Measurements from ENCODE around the gene HDGFL2. TPM values are rescaled to one million over a fixed set of nuclear protein-coding genes. Genes with fewer than 3 reads are reported as not detected.

The HDGFL2 gene
- polyA plus RNA-seq, 1 donor from 2014 or later: 31.9 TPM

- Mint-ChIP-seq H3K27me3 (no peaks in the 10 kb centered on the region), H3K4me3 (no peak overlapping the region), H3K27ac (no peak overlapping the region), H3K9me3 (peaks cover 0 to 1% (median 0%) of the 10 kb centered on the region in 3 donors), H3K36me3 (peaks cover 5% of the 10 kb centered on the region), H3K4me1 (no peaks in the 10 kb centered on the region)
Measured at GRCh38 chr19:4506449-4507149, 34.5 kb downstream of the HDGFL2 start.

DNA sequence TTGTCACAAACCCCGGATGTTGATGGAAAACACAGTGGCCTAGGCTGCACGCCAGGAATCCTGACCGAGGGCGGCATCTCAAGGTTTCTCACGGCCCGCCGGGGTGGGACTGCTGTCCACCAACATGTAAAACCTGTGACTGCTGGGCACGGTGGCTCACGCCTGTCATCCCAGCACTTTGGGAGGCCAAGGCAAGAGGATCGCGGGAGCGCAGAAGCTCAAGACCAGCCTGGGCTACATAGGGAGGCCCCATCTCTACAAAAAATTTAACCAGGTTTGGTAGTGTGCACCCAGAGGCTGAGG, 35.0 kb downstream of the HDGFL2 start:
- H3K27me3 Mint-ChIP-seq: no peaks in the 10 kb centered on the region
- H3K27ac Mint-ChIP-seq: no peak overlapping the region
- H3K4me3 Mint-ChIP-seq: no peak overlapping the region
- no peaks in the 10 kb centered on the region for H3K4me1 Mint-ChIP-seq
- peaks cover 3% of the 10 kb centered on the region for H3K36me3 Mint-ChIP-seq
- peaks cover 0 to 1% (median 0%) of the 10 kb centered on the region in 3 donors for H3K9me3 Mint-ChIP-seq

- Mint-ChIP-seq H3K9me3 (peaks cover 0 to 1% (median 0%) of the 10 kb centered on the region in 3 donors), H3K4me3 (no peak overlapping the region), H3K27me3 (no peaks in the 10 kb centered on the region), H3K36me3 (peaks cover 2% of the 10 kb centered on the region), H3K27ac (no peak overlapping the region), H3K4me1 (no peaks in the 10 kb centered on the region)
Measured at GRCh38 chr19:4507804-4508203, 35.7 kb downstream of the HDGFL2 start.

DNA sequence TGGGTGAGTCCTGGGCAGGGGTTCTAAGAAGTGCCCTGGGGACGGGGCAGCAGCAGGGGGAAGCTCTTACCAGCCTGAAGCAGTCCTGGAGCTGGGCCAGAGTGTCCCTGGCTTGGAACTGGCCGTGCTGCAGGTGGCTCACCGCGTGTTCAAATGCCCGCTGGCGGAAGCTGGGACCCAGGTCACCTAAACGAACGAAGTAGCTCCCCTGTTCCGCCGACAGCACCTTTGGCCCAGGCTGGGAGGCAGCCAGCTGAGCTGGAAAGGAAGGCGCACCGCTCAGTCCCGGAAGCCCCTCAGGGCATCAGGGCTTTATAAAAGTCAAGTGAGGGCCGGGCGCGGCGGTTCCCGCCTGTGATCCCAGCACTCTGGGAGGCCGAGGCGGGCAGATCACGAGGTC, 36.6 kb downstream of the HDGFL2 start:
- H3K36me3 Mint-ChIP-seq: peaks cover 2% of the 10 kb centered on the region
- H3K27ac Mint-ChIP-seq: no peak overlapping the region
- H3K4me3 Mint-ChIP-seq: no peak overlapping the region
- H3K9me3 Mint-ChIP-seq: peaks cover 0 to 1% (median 0%) of the 10 kb centered on the region in 3 donors
- H3K27me3 Mint-ChIP-seq: no peaks in the 10 kb centered on the region
- no peaks in the 10 kb centered on the region for H3K4me1 Mint-ChIP-seq

DNA sequence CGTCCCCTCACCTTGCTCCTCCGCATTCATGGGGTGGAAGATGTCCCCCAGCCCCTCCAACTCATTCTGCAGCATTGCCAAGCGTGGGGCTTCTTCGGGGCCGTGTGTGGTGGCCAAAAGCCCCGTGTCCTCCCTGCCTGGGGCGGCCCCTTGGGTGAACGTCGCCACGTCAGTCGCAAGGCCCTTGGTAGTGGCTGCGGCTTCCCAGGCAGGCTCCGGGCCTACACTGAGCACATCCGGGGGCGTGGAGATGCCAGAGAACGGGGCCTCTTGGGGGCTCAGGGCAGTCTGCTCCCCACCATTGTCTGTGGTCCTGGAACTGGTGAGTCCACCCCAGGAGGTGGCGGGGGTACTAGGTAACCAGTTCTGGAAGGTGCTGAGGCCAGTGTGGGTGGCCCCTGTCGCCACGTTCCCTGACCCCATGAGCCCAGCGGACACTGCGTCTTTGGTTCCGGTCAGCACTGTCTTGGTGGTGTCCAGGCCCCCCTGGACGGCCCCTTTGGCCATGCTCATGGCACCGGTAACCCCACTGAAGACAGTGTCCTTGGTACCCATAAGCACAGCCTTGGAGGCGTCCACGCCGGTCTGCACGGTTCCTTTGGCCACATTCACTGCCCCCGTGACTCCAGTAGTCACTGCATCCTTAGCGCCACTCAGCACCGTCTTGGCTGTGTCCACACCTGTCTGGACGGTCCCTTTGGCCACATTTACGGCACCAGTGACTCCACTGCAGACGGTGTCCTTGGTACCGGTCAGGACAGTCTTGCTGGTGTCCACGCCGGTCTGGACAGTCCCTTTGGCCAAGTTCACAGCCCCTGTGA, 38.5 kb downstream of the HDGFL2 start:
- H3K27me3 Mint-ChIP-seq: no peaks in the 10 kb centered on the region
- no peaks in the 10 kb centered on the region for H3K4me1 Mint-ChIP-seq
- no peaks in the 10 kb centered on the region for H3K36me3 Mint-ChIP-seq
- H3K4me3 Mint-ChIP-seq: no peak overlapping the region
- H3K9me3 Mint-ChIP-seq: peaks cover 0 to 1% (median 0%) of the 10 kb centered on the region in 3 donors
- no peak overlapping the region for H3K27ac Mint-ChIP-seq

- Mint-ChIP-seq H3K27ac (no peak overlapping the region), H3K27me3 (no peaks in the 10 kb centered on the region), H3K4me1 (no peaks in the 10 kb centered on the region), H3K4me3 (no peak overlapping the region), H3K36me3 (no peaks in the 10 kb centered on the region), H3K9me3 (peaks cover 0 to 1% (median 0%) of the 10 kb centered on the region in 3 donors)
Measured at GRCh38 chr19:4511300-4512054, 39.4 kb downstream of the HDGFL2 start.

DNA sequence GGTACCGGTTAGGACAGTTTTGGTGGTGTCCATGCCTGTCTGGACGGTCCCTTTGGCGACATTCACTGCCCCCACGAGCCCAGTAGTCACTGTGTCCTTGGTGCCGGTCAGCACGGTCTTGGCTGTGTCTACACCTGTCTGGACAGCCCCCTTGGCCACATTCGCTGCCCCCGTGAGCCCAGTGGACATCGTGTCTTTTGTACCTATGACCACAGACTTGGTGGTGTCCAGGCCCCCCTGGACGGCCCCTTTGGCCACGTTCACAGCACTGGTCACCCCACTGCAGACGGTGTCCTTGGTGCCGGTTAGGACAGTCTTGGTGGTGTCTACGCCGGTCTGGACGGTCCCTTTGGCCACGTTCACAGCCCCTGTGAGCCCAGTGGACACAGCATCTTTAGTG, 40.0 kb downstream of the HDGFL2 start:
- no peak overlapping the region for H3K4me3 Mint-ChIP-seq
- no peak overlapping the region for H3K27ac Mint-ChIP-seq
- H3K27me3 Mint-ChIP-seq: no peaks in the 10 kb centered on the region
- no peaks in the 10 kb centered on the region for H3K36me3 Mint-ChIP-seq
- H3K9me3 Mint-ChIP-seq: peaks cover 0 to 1% (median 0%) of the 10 kb centered on the region in 3 donors
- no peaks in the 10 kb centered on the region for H3K4me1 Mint-ChIP-seq

- no peaks in the 10 kb centered on the region for H3K27me3 Mint-ChIP-seq
- H3K4me3 Mint-ChIP-seq: no peak overlapping the region
- H3K27ac Mint-ChIP-seq: no peak overlapping the region
- no peaks in the 10 kb centered on the region for H3K9me3 Mint-ChIP-seq
- no peaks in the 10 kb centered on the region for H3K36me3 Mint-ChIP-seq
- H3K4me1 Mint-ChIP-seq: no peaks in the 10 kb centered on the region
Measured at GRCh38 chr19:4513248-4513647, 41.2 kb downstream of the HDGFL2 start.

DNA sequence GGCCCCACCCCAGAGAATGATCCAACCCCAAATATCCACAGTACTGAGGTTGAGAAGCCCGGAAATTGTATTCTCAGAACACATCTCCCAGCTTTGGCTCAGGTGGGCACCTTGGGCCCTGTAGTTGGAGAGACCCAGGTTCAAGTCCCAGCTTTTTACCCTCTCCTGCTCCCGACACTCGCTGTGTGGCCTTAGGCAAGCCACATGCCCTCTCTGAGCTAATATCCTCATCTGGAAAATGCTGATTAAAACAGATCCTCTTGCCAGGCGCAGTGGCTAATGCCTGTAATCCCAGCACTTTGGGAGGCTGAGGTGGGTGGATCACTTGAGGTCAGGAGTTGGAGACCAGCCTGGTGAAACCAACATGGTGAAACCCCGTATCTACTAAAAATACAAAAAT, 43.6 kb downstream of the HDGFL2 start:
- no peaks in the 10 kb centered on the region for H3K36me3 Mint-ChIP-seq
- no peaks in the 10 kb centered on the region for H3K4me1 Mint-ChIP-seq
- H3K9me3 Mint-ChIP-seq: no peaks in the 10 kb centered on the region
- no peak overlapping the region for H3K4me3 Mint-ChIP-seq
- H3K27ac Mint-ChIP-seq: no peak overlapping the region
- no peaks in the 10 kb centered on the region for H3K27me3 Mint-ChIP-seq

GRCh38 chr19:4516199-4516938, 44.3 kb downstream of the HDGFL2 start:
- H3K9me3 Mint-ChIP-seq: no peaks in the 10 kb centered on the region
- H3K36me3 Mint-ChIP-seq: no peaks in the 10 kb centered on the region
- no peak overlapping the region for H3K27ac Mint-ChIP-seq
- peaks cover 3% of the 10 kb centered on the region for H3K27me3 Mint-ChIP-seq
- no peak overlapping the region for H3K4me3 Mint-ChIP-seq
- no peaks in the 10 kb centered on the region for H3K4me1 Mint-ChIP-seq

- no peaks in the 10 kb centered on the region for H3K9me3 Mint-ChIP-seq
- peaks cover 3% of the 10 kb centered on the region for H3K27me3 Mint-ChIP-seq
- H3K27ac Mint-ChIP-seq: no peak overlapping the region
- no peaks in the 10 kb centered on the region for H3K4me1 Mint-ChIP-seq
- no peak overlapping the region for H3K4me3 Mint-ChIP-seq
- no peaks in the 10 kb centered on the region for H3K36me3 Mint-ChIP-seq
Measured at GRCh38 chr19:4516939-4517300, 44.8 kb downstream of the HDGFL2 start.

- H3K4me3 Mint-ChIP-seq: no peak overlapping the region
- H3K9me3 Mint-ChIP-seq: no peaks in the 10 kb centered on the region
- no peaks in the 10 kb centered on the region for H3K4me1 Mint-ChIP-seq
- H3K36me3 Mint-ChIP-seq: no peaks in the 10 kb centered on the region
- no peak overlapping the region for H3K27ac Mint-ChIP-seq
- peaks cover 3% of the 10 kb centered on the region for H3K27me3 Mint-ChIP-seq
Measured at GRCh38 chr19:4517451-4518057, 45.5 kb downstream of the HDGFL2 start.

- Mint-ChIP-seq H3K36me3 (no peaks in the 10 kb centered on the region), H3K9me3 (no peaks in the 10 kb centered on the region), H3K27me3 (peaks cover 3% of the 10 kb centered on the region), H3K4me3 (no peak within 1 kb of the TSS), H3K27ac (no peak within 1 kb of the TSS), H3K4me1 (no peaks in the 10 kb centered on the region)
Measured at GRCh38 chr19:4518345-4519171, 46.5 kb downstream of the HDGFL2 start, which contains the start of gene PLIN4. PLIN4 (minus strand) TSS chr19:4518486; CDS start chr19:4518272, 214 bp downstream.

DNA sequence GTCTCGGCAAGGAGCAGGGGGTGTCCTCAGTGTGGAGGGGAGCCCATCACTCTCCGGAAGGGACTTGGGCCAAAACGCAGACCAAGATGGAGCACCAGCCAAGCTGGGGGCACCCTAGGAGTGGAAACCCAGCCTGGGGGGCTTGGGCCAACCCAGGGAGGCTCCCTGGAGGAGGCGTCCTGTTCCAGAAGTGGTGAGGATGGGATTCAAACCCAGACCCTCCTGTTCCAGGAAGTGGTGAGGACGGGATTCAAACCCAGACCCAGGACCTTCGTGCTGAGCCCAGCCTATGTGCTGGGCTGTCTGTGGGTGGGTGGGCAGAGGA, 47.0 kb downstream of the HDGFL2 start:
- no peak overlapping the region for H3K27ac Mint-ChIP-seq
- H3K9me3 Mint-ChIP-seq: no peaks in the 10 kb centered on the region
- H3K4me1 Mint-ChIP-seq: no peaks in the 10 kb centered on the region
- peaks cover 3% of the 10 kb centered on the region for H3K27me3 Mint-ChIP-seq
- H3K36me3 Mint-ChIP-seq: no peaks in the 10 kb centered on the region
- no peak overlapping the region for H3K4me3 Mint-ChIP-seq

Data from IgD-negative memory B cell (primary cell).